Colonic mucosa (tissue), 4 donors: Measurements from ENCODE around the gene CCDC107. TPM values are rescaled to one million over a fixed set of nuclear protein-coding genes. Genes with fewer than 3 reads are reported as not detected.

Experiments
- DNase-seq: peaks from one replicate; pipeline ENCODE4 v3.0.0-alpha.2; 2020
- H3K27ac ChIP-seq: fragments of 200-600 bp; one replicate; pipeline ENCODE4 v1.8.0; 2021
- H3K27me3 ChIP-seq: fragments of 200-600 bp; one replicate; pipeline ENCODE4 v1.8.0; 2021
- H3K36me3 ChIP-seq: fragments of 200-600 bp; one replicate; pipeline ENCODE4 v1.8.0; 2021
- H3K4me1 ChIP-seq: fragments of 200-600 bp; one replicate; pipeline ENCODE4 v1.8.0; 2021; ENCODE audit warnings: mild to moderate bottlenecking
- H3K4me3 ChIP-seq: fragments of 200-600 bp; one replicate; pipeline ENCODE4 v1.8.0; 2021
- H3K9ac ChIP-seq, 2 donors: one replicate each; pipeline ENCODE4 v1.7.0; 2013; ENCODE audit warnings: control low read depth in 2 of 2, low read depth in 2 of 2, low read length in 2 of 2
- H3K9me3 ChIP-seq: fragments of 200-600 bp; one replicate; pipeline ENCODE4 v1.8.0; 2021
- CTCF ChIP-seq: fragments of 200-600 bp; IDR thresholded peaks from one replicate; pipeline ENCODE4 v1.8.0; 2022; ENCODE audit warnings: antibody characterized with exemption, mild to moderate bottlenecking
- intact Hi-C: fragments of 100-400 bp; cut with DNase I; formaldehyde crosslinking; loops from one replicate; pipeline ENCODE4 v1.14.1; 2022
- total RNA-seq, 2 donors: library from RNA; stranded (reverse); fragmentation: NEBNext Ultra II Directional in 1 of 2; extraction: Animal tissue kit (Norgen Biotek cat#: 25700) in 1 of 2; gene quantifications; one replicate each; pipeline ENCODE4 v1.2.1, GENCODE V29; 2021
- donor health status: healthy.
- donor health status: DM: no; HTN: no; CAD: no.
- donor health status: DM: no; HTN: no; CAD: no.

CCDC107 gene
- total RNA-seq, 2 donors from 2014 or later, result 19.4 to 38.3 TPM

GRCh38 chr9:35685506-35685905, 27.4 kb downstream of the CCDC107 start:
- intact Hi-C loops, result no loop called here
- no peaks in the 10 kb centered on the region for H3K36me3 ChIP-seq
- DNase-seq, result no peak
- H3K9me3 ChIP-seq, result no peaks in the 10 kb centered on the region
- H3K4me1 ChIP-seq, result no peaks in the 10 kb centered on the region
- TF ChIP-seq CTCF, result no peak
- no peak overlapping the region for H3K9ac ChIP-seq
- H3K27ac ChIP-seq, result no peak overlapping the region
- no peak overlapping the region for H3K4me3 ChIP-seq
- H3K27me3 ChIP-seq, result no peaks in the 10 kb centered on the region

DNA sequence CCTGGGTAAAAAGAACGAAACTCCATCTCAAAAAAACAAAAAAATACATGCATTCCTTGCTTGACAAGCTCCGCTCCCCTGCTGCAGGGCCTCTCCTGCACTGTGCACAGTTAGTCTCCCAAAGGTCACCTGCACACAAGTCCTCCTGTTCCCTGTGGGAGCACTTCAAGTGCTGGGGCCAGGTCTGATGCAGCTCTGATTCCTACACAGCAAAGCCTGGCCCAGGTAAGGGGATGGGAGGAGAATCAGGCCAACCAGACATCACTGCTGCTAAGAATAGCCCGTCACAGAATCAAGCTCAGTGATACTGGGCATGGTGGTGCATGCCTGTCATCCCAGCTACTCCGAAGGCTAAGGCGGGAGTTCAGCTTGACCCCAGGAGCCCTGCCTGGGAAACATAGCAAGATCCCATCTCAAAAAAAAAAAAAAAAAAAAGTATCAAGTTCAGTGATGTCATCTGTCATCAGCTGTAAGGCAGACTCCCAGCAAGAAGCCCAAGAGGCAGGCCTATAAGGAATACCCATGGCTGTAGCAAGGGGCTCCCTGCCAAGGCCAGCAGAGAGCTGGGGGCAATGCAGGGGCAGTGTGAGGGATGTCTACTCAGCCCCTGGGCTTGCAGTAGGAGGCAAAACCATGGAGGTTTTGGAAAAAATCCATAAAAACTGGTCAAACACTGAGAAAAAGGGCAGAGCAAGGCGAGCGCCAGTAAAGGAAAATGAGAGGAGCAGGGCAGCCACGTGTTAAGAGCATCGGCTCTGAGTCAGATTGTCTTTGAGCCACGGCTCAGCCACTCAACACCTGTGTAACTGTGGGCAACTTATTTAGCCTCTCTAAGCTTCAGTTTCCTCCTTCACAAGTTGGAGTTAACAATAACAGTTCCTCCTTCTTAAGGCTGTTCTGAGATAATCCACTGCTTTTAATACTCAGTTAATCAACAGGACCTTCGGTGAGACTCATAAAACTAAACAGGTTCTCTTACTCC, 28.4 kb downstream of the CCDC107 start:
- Histone ChIP-seq H3K4me3 (no peak overlapping the region), H3K36me3 (no peaks in the 10 kb centered on the region), H3K27me3 (no peaks in the 10 kb centered on the region), H3K9ac (peak overlapping the region in 1 of 2 donors; percentile 3), H3K9me3 (no peaks in the 10 kb centered on the region), H3K27ac (no peak overlapping the region), H3K4me1 (no peaks in the 10 kb centered on the region)
- intact Hi-C loops, result no loop called here
- DNase-seq, result no peak
- no peak for TF ChIP-seq CTCF

DNA sequence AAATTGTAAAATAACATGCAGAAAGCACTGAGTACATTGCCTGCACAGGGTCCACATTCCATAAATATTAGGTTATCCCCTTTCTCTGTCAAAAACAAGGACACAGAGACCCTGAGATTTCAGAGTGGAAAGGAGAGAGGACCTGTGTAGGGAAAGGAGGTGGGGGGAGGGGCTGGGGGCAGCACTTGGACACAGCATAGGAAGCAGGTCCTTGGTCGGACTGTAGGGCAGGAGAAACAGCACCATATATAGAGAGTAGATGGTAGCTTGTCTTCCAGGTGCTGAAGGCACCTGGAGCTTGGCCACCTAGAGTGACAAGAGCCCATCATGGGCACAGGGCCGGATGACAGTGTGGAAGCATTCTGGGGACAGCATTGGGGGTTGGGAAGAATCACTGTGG, 29.2 kb downstream of the CCDC107 start:
- H3K36me3 ChIP-seq, result no peaks in the 10 kb centered on the region
- TF ChIP-seq CTCF, result no peak
- no peaks in the 10 kb centered on the region for H3K4me1 ChIP-seq
- intact Hi-C loops, result no loop called here
- no peaks in the 10 kb centered on the region for H3K9me3 ChIP-seq
- H3K4me3 ChIP-seq, result peak overlapping the region; percentile 9
- H3K9ac ChIP-seq, result peak overlapping the region in 1 of 2 donors; percentile 31
- H3K27me3 ChIP-seq, result no peaks in the 10 kb centered on the region
- no peak overlapping the region for H3K27ac ChIP-seq
- no peak for DNase-seq

- no peak for DNase-seq
- H3K27ac ChIP-seq, result no peak overlapping the region
- no peak for TF ChIP-seq CTCF
- H3K4me1 ChIP-seq, result no peaks in the 10 kb centered on the region
- H3K9me3 ChIP-seq, result no peaks in the 10 kb centered on the region
- peak overlapping the region; percentile 43 to 52 for H3K9ac ChIP-seq
- intact Hi-C loops, result no loop called here
- H3K4me3 ChIP-seq, result peak overlapping the region; percentile 55
- H3K27me3 ChIP-seq, result no peaks in the 10 kb centered on the region
- no peaks in the 10 kb centered on the region for H3K36me3 ChIP-seq
These were observed 30.0 kb downstream of the CCDC107 start for GRCh38 chr9:35687972-35688557.

DNA sequence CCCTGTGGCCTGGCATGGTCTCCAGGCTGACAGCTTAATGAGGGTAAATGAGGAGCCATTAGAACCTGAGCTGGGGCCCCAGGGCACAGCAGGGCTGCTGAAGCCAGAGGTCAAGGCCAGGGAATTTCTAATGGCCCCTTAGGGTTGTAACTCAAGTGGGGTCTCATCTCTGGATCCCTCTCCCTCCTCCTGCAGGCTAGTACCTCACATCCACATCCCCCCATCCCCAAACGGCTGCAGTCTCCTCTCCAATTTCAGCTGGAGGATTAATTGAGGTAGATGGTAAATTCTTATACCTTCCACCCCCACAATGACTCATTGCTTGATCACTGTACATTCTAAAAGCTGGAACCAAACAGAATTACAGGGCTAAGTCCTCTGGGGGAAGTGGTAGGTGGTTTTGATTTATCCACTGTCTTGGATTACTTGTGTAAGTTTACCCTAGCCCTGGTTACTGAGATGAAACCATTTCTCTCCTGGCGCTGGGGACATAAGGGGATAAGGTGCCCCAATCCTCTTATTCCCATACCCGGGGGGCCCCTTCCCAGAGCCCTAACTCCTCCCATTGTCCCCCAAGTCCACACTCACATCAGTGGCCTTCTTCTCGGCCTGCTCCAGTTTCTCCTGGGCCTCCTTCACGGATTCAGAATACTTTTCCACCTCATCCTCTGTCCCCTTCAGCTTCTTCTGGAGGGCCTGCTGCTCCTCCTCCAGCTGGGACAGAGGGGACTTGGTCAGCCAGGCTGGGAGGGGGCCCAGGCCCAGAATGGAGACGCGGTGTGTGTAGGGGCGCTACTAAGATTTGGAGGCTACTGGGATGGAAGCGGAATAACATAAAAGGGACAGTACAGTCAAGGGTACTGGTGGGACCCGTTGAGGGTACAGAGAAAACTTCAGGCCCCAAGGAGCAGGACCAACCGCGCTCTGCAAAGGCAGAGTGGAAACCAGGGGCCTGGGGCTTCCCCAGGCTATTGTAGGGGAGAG, 30.8 kb downstream of the CCDC107 start:
- Histone ChIP-seq H3K36me3 (no peaks in the 10 kb centered on the region), H3K27me3 (no peaks in the 10 kb centered on the region), H3K27ac (peak overlapping the region; percentile 82), H3K9ac (peak overlapping the region; percentile 52 to 66), H3K9me3 (no peaks in the 10 kb centered on the region), H3K4me3 (peak overlapping the region; percentile 55), H3K4me1 (no peaks in the 10 kb centered on the region)
- no peak for TF ChIP-seq CTCF
- DNase-seq, result no peak
- intact Hi-C loops, result no loop called here
